Islet of Langerhans (tissue), 1 donor: ENCODE measurements around the gene BARHL2.

Source experiments
- FAIRE-seq: peaks from one replicate; lab custom pipeline; 2011; peaks lifted over from hg19 to GRCh38; lab: Jason Lieb, UNC

BARHL2 gene

GRCh38 chr1:90716552-90717355 lies at the start of gene BARHL2:
BARHL2 (minus strand) TSS chr1:90717302; CDS start chr1:90717195, 107 bp downstream.
- FAIRE-seq, result no peak

- no peak for FAIRE-seq
Observed at GRCh38 chr1:90763930-90764329, 46.8 kb upstream of the BARHL2 start.

GRCh38 chr1:90763506-90763905 lies 46.4 kb upstream of the BARHL2 start:
- no peak for FAIRE-seq

GRCh38 chr1:90761781-90762589 lies 44.9 kb upstream of the BARHL2 start:
- FAIRE-seq, result no peak

GRCh38 chr1:90761156-90761555 lies 44.1 kb upstream of the BARHL2 start:
- FAIRE-seq, result no peak

- FAIRE-seq, result no peak
Observed at GRCh38 chr1:90753556-90753955, 36.5 kb upstream of the BARHL2 start.

GRCh38 chr1:90748668-90749067 lies 31.6 kb upstream of the BARHL2 start:
- FAIRE-seq, result no peak

- FAIRE-seq, result no peak
Observed at GRCh38 chr1:90746857-90747256, 29.8 kb upstream of the BARHL2 start.

GRCh38 chr1:90745972-90746371 lies 28.9 kb upstream of the BARHL2 start:
- no peak for FAIRE-seq

GRCh38 chr1:90732136-90732535 lies 15.0 kb upstream of the BARHL2 start:
- no peak for FAIRE-seq

- FAIRE-seq, result no peak
Observed at GRCh38 chr1:90731382-90732050, 14.4 kb upstream of the BARHL2 start.

- no peak for FAIRE-seq
Observed at GRCh38 chr1:90730243-90731022, 13.3 kb upstream of the BARHL2 start.

- FAIRE-seq, result no peak
Observed at GRCh38 chr1:90729504-90730242, 12.6 kb upstream of the BARHL2 start.

GRCh38 chr1:90728502-90729287 lies 11.6 kb upstream of the BARHL2 start:
- no peak for FAIRE-seq

GRCh38 chr1:90727917-90728501 lies 10.9 kb upstream of the BARHL2 start:
- FAIRE-seq, result no peak

- FAIRE-seq, result no peak
Observed at GRCh38 chr1:90726986-90727480, 9.9 kb upstream of the BARHL2 start.

- no peak for FAIRE-seq
Observed at GRCh38 chr1:90726425-90726985, 9.4 kb upstream of the BARHL2 start.

- no peak for FAIRE-seq
Observed at GRCh38 chr1:90725657-90726424, 8.7 kb upstream of the BARHL2 start.
